ENCODE measurements around the gene CD82.

The CD82 gene

GRCh38 chr11:44578279-44578678 lies 12.8 kb downstream of the CD82 start:
- DNase-seq = no peak

GRCh38 chr11:44579302-44579761 lies 13.9 kb downstream of the CD82 start:
- DNase-seq = no peak

GRCh38 chr11:44580701-44581100 lies 15.2 kb downstream of the CD82 start:
- DNase-seq = no peak

GRCh38 chr11:44581246-44581645 lies 15.8 kb downstream of the CD82 start:
- no peak for DNase-seq

GRCh38 chr11:44582641-44583352 lies 17.3 kb downstream of the CD82 start:
- DNase-seq = no peak

GRCh38 chr11:44583353-44583669 lies 17.8 kb downstream of the CD82 start:
- no peak for DNase-seq

GRCh38 chr11:44585421-44585820 lies 20.0 kb downstream of the CD82 start:
- DNase-seq = no peak

GRCh38 chr11:44589301-44589700 lies 23.8 kb downstream of the CD82 start:
- no peak for DNase-seq

GRCh38 chr11:44590769-44591168 lies 25.3 kb downstream of the CD82 start:
- DNase-seq = no peak

GRCh38 chr11:44591557-44591956 lies 26.1 kb downstream of the CD82 start:
- no peak for DNase-seq

GRCh38 chr11:44592125-44592940 lies 26.9 kb downstream of the CD82 start:
- DNase-seq = peak; percentile 36

GRCh38 chr11:44593251-44593650 lies 27.8 kb downstream of the CD82 start:
- DNase-seq = no peak

GRCh38 chr11:44595006-44595405 lies 29.5 kb downstream of the CD82 start:
- no peak for DNase-seq

- no peak for DNase-seq
Observed at GRCh38 chr11:44595964-44596381, 30.5 kb downstream of the CD82 start.

GRCh38 chr11:44596525-44597276 lies 31.2 kb downstream of the CD82 start:
- no peak for DNase-seq

GRCh38 chr11:44597358-44598012 lies 32.0 kb downstream of the CD82 start:
- DNase-seq = no peak

- no peak for DNase-seq
Observed at GRCh38 chr11:44598831-44599230, 33.4 kb downstream of the CD82 start.

GRCh38 chr11:44600261-44600660 lies 34.8 kb downstream of the CD82 start:
- no peak for DNase-seq

GRCh38 chr11:44600839-44601383 lies 35.4 kb downstream of the CD82 start:
- no peak for DNase-seq

- DNase-seq = no peak
Observed at GRCh38 chr11:44601471-44602370, 36.3 kb downstream of the CD82 start.

- no peak for DNase-seq
Observed at GRCh38 chr11:44602891-44603310, 37.4 kb downstream of the CD82 start.

- no peak for DNase-seq
Observed at GRCh38 chr11:44604171-44604581, 38.7 kb downstream of the CD82 start.
